Measurements from ENCODE around the gene CAMK2D.
"Not testable (repeated sequence)": the region's sequence is repeated elsewhere in the genome, so short reads cannot be mapped to it uniquely, and the experiment has no call there.

GRCh38 chr4:113705097-113705496 lies 56.4 kb downstream of the CAMK2D start:
- TF ChIP-seq, protein P1, sequence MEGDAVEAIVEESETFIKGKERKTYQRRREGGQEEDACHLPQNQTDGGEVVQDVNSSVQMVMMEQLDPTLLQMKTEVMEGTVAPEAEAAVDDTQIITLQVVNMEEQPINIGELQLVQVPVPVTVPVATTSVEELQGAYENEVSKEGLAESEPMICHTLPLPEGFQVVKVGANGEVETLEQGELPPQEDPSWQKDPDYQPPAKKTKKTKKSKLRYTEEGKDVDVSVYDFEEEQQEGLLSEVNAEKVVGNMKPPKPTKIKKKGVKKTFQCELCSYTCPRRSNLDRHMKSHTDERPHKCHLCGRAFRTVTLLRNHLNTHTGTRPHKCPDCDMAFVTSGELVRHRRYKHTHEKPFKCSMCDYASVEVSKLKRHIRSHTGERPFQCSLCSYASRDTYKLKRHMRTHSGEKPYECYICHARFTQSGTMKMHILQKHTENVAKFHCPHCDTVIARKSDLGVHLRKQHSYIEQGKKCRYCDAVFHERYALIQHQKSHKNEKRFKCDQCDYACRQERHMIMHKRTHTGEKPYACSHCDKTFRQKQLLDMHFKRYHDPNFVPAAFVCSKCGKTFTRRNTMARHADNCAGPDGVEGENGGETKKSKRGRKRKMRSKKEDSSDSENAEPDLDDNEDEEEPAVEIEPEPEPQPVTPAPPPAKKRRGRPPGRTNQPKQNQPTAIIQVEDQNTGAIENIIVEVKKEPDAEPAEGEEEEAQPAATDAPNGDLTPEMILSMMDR (IDR thresholded peaks at IDR 0.05): not testable (repeated sequence)
- TF ChIP-seq EP300 (IDR thresholded peaks at IDR 0.05): not testable (repeated sequence)

Data from esophagus muscularis mucosa (tissue), 3 donors.